B cell (primary cell): ENCODE data around the gene KRT38. TPM values are rescaled to one million over a fixed set of nuclear protein-coding genes. Genes with fewer than 3 reads are reported as not detected.

Source experiments
- ATAC-seq: fragments of 200-7000 bp; cut with Tn5 transposase; one replicate; pipeline ENCODE4 v1.10.0; 2021; ENCODE audit warnings: low read depth, mild to moderate bottlenecking, moderate number of reproducible peaks, moderate library complexity
- CTCF ChIA-PET: fragments of 350-600 bp; sonication (Branson Sonifier 250); formaldehyde crosslinking; loops from one replicate; lab custom pipeline; 2021; ENCODE audit warnings: antibody characterized with exemption, inconsistent platforms; lab: Charles Lee
- POLR2A ChIA-PET: fragments of 350-600 bp; sonication (Branson Sonifier 250); formaldehyde crosslinking; loops from one replicate; lab custom pipeline; 2021; ENCODE audit warnings: antibody characterized with exemption; lab: Charles Lee
- DNase-seq: peaks from one replicate; pipeline ENCODE4 v3.0.0; 2013
- H2AFZ ChIP-seq: 2 replicates; pipeline ENCODE4 v1.6.1; 2012; ENCODE audit warnings: mild to moderate bottlenecking, low read depth, low read length; ENCODE audit not compliant: insufficient read depth, poor library complexity, severe bottlenecking
- H3K27ac ChIP-seq, 2 donors: 1 replicate in 1 of 2; 2 replicates in 1 of 2; pipeline ENCODE4 v1.5.1; 2012 to 2013; ENCODE audit warnings: low read length in 2 of 2, mild to moderate bottlenecking in 2 of 2, moderate library complexity in 1 of 2
- H3K27me3 ChIP-seq, 4 experiments: fragments of 200-600 bp in 1 of 4; sonication (generic) in 1 of 4; replicated peaks in 1 of 4; 1 replicate in 2 of 4; 2 replicates in 2 of 4; pipeline versions ENCODE4 v1.6.1 to v1.7.0; 2013 to 2016; ENCODE audit warnings: low read length in 3 of 4, mild to moderate bottlenecking in 2 of 4, mixed read lengths in 1 of 4, moderate library complexity in 1 of 4; ENCODE audit not compliant: insufficient read depth in 4 of 4, control insufficient read depth in 3 of 4; ENCODE audit errors: control extremely low read depth in 1 of 4
- H3K36me3 ChIP-seq, 2 experiments: replicated peaks in 1 of 2; 1 replicate in 1 of 2; 2 replicates in 1 of 2; pipeline versions ENCODE4 v1.6.1 to v1.7.1; 2013; ENCODE audit warnings: low read length in 1 of 2; ENCODE audit not compliant: insufficient read depth in 2 of 2, control insufficient read depth in 1 of 2; ENCODE audit errors: control extremely low read depth in 1 of 2, extremely low read depth in 1 of 2
- H3K4me1 ChIP-seq, 2 donors: fragments of 200-600 bp in 1 of 2; sonication (generic) in 1 of 2; 1 replicate in 1 of 2; 2 replicates in 1 of 2; pipeline versions ENCODE4 v1.5.1 to v1.6.1; 2013 to 2017; ENCODE audit warnings: low read length in 2 of 2; ENCODE audit not compliant: control insufficient read depth in 2 of 2, insufficient read depth in 2 of 2
- H3K4me2 ChIP-seq: replicated peaks from 2 replicates; pipeline ENCODE3; 2012; ENCODE audit warnings: mild to moderate bottlenecking, low read depth, low read length; ENCODE audit not compliant: poor library complexity, severe bottlenecking
- H3K4me3 ChIP-seq, 5 experiments: fragments of 200-600 bp in 1 of 5; sonication (generic) in 1 of 5; 1 replicate in 3 of 5; 2 replicates in 2 of 5; pipeline versions ENCODE4 v1.5.1 to v1.7.0; 2011 to 2016; ENCODE audit warnings: low read length in 4 of 5, mild to moderate bottlenecking in 4 of 5, low read depth in 2 of 5, control low read depth in 1 of 5, moderate library complexity in 1 of 5; ENCODE audit not compliant: insufficient read depth in 1 of 5; ENCODE audit errors: control extremely low read depth in 1 of 5, extremely low read depth in 1 of 5
- H3K79me2 ChIP-seq: fragments of 200-600 bp; sonication (generic); one replicate; pipeline ENCODE4 v1.6.0; 2016; ENCODE audit warnings: low read length; ENCODE audit not compliant: control insufficient read depth, insufficient read depth
- H3K9ac ChIP-seq: fragments of 200-600 bp; sonication (generic); 2 replicates; pipeline ENCODE4 v1.6.1; 2017; ENCODE audit warnings: mild to moderate bottlenecking, low read length, moderate library complexity
- H3K9me3 ChIP-seq, 3 donors: one replicate each; pipeline versions ENCODE4 v1.6.1 to v1.7.1; 2013; ENCODE audit warnings: low read length in 2 of 3; ENCODE audit not compliant: control insufficient read depth in 2 of 3, insufficient read depth in 1 of 3; ENCODE audit errors: control extremely low read depth in 1 of 3
- H4K20me1 ChIP-seq: 2 replicates; pipeline ENCODE4 v1.6.0; 2012; ENCODE audit warnings: mild to moderate bottlenecking, low read length; ENCODE audit not compliant: insufficient read depth, control insufficient read depth, poor library complexity, severe bottlenecking
- H3K27ac Mint-ChIP-seq: one replicate; pipeline ENCODE4 v1.8.0; 2021; ENCODE audit warnings: mixed read lengths
- H3K27me3 Mint-ChIP-seq: one replicate; pipeline ENCODE4 v1.8.0; 2021; ENCODE audit warnings: mixed read lengths
- H3K4me1 Mint-ChIP-seq: one replicate; pipeline ENCODE4 v1.8.0; 2021; ENCODE audit warnings: mixed read lengths
- H3K4me3 Mint-ChIP-seq: one replicate; pipeline ENCODE4 v1.8.0; 2021; ENCODE audit warnings: mixed read lengths
- H3K9me3 Mint-ChIP-seq: one replicate; pipeline ENCODE4 v1.8.0; 2022; ENCODE audit warnings: mixed read lengths; ENCODE audit not compliant: insufficient read depth
- EZH2 ChIP-seq: IDR thresholded peaks from 2 replicates; pipeline ENCODE4 v1.6.1; 2012; ENCODE audit warnings: borderline replicate concordance, low read depth, mild to moderate bottlenecking, moderate library complexity, low read length; ENCODE audit not compliant: insufficient read depth, poor library complexity, severe bottlenecking
- WGBS: methylation state at CpG from one replicate; pipeline ENCODE4 v1.1.5; 2013; ENCODE audit warnings: missing lambda C conversion rate; ENCODE audit not compliant: insufficient coverage; 5-methylcytosine and 5-hydroxymethylcytosine counted together
- intact Hi-C: fragments of 100-400 bp; cut with micrococcal nuclease; formaldehyde crosslinking; loops from one replicate; pipeline ENCODE4 v1.10.0; 2022
- polyA plus RNA-seq: library from polyadenylated mRNA; depleted of rRNA; stranded (reverse); fragments of >200 nt; gene quantifications from 2 replicates; pipeline ENCODE4 v1.2.3, GENCODE V29; 2012
- total RNA-seq, 2 donors: library from RNA; stranded (reverse); fragments of 120-200 nt in 1 of 2; gene quantifications; 1 replicate in 1 of 2; 2 replicates in 1 of 2; pipeline versions ENCODE4 v1.2.3 to v1.2.4, GENCODE V29; 2013 to 2022
- TF ChIP-seq, protein P1 (sequence below): fragments of 200-600 bp; IDR thresholded peaks from one replicate; pipeline ENCODE4 v1.8.0; 2022; ENCODE audit warnings: antibody characterized with exemption, mild to moderate bottlenecking

The KRT38 gene
- total and polyA plus RNA-seq, 2 donors (not counting 1 experiment from before 2014, with no cell fraction given): not detected

DNA sequence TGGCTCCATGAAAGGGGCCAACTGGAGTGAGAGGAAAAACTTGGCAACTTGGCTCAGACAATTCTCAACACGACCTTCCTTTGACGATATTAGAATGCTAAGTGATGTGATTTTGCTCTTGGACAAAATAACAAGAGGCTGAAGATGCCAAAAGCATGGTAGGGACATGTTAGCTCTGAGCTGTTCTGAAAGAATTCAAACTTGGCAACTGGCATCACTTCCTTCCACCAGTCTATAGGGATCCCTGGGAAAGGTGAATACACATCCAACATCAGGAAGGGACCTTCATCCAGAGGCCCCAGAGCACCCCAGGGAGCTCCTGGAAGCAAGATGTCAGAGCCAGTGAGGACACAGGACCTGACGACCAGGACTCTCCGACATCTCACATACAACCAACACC, 20.6 kb downstream of the KRT38 start:
- no peak for DNase-seq
- Histone ChIP-seq H3K79me2 (no peaks in the 10 kb centered on the region), H2AFZ (no peak overlapping the region), H3K9ac (no peak overlapping the region), H4K20me1 (no peaks in the 10 kb centered on the region), H3K4me3 (no peak overlapping the region), H3K27ac (no peak overlapping the region), H3K9me3 (no peaks in the 10 kb centered on the region), H3K27me3 (peaks cover 0 to 3% (median 0%) of the 10 kb centered on the region in 4 experiments), H3K4me2 (no peak overlapping the region), H3K4me1 (no peaks in the 10 kb centered on the region), H3K36me3 (no peaks in the 10 kb centered on the region)
- no CpG with 5 or more reads among the region's 4 CpGs for WGBS
- no peak overlapping the region for H3K4me3 Mint-ChIP-seq
- CTCF ChIA-PET: no interaction called here
- no peak overlapping the region for H3K27ac Mint-ChIP-seq
- H3K4me1 Mint-ChIP-seq: no peaks in the 10 kb centered on the region
- intact Hi-C loops: no loop called here
- peaks cover 3% of the 10 kb centered on the region for H3K27me3 Mint-ChIP-seq
- POLR2A ChIA-PET: no interaction called here
- ATAC-seq: no peak
- no peak for TF ChIP-seq EZH2
- TF ChIP-seq, protein P1, sequence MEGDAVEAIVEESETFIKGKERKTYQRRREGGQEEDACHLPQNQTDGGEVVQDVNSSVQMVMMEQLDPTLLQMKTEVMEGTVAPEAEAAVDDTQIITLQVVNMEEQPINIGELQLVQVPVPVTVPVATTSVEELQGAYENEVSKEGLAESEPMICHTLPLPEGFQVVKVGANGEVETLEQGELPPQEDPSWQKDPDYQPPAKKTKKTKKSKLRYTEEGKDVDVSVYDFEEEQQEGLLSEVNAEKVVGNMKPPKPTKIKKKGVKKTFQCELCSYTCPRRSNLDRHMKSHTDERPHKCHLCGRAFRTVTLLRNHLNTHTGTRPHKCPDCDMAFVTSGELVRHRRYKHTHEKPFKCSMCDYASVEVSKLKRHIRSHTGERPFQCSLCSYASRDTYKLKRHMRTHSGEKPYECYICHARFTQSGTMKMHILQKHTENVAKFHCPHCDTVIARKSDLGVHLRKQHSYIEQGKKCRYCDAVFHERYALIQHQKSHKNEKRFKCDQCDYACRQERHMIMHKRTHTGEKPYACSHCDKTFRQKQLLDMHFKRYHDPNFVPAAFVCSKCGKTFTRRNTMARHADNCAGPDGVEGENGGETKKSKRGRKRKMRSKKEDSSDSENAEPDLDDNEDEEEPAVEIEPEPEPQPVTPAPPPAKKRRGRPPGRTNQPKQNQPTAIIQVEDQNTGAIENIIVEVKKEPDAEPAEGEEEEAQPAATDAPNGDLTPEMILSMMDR: no peak
- H3K9me3 Mint-ChIP-seq: no peaks in the 10 kb centered on the region

DNA sequence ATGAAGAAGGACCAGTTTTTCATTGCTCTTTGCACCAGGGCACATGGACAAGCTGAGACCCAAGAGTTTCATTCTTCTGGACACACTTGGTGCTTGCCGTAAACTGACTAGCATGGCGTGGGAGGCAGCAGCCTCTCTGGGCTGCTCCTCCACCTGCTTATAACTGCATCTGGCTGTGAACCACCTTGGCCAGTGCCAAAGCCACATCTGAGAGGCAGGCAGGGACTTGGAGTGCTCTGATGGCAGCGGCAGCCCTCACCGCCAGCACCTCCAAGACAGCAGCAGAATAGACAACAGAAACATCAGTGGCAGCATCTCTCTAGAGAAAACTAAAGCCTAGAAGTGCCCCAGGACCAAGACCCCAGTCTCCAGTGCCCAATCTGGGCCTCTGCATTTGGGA, 21.1 kb downstream of the KRT38 start:
- H3K4me2 ChIP-seq: no peak overlapping the region
- no peak overlapping the region for H3K9ac ChIP-seq
- no peaks in the 10 kb centered on the region for H3K4me1 Mint-ChIP-seq
- ChIA-PET CTCF (no interaction called here), POLR2A (no interaction called here)
- no peak overlapping the region for H3K4me3 Mint-ChIP-seq
- H3K27ac ChIP-seq: no peak overlapping the region
- H2AFZ ChIP-seq: no peak overlapping the region
- no peaks in the 10 kb centered on the region for H3K4me1 ChIP-seq
- DNase-seq: no peak
- H3K36me3 ChIP-seq: no peaks in the 10 kb centered on the region
- no peak for TF ChIP-seq EZH2
- TF ChIP-seq, protein P1: no peak
- intact Hi-C loops: no loop called here
- WGBS: 94% methylated on average over 4 of the region's 4 CpGs
- no peaks in the 10 kb centered on the region for H3K9me3 Mint-ChIP-seq
- peaks cover 0 to 3% (median 0%) of the 10 kb centered on the region in 4 experiments for H3K27me3 ChIP-seq
- H3K4me3 ChIP-seq: no peak overlapping the region
- H3K27me3 Mint-ChIP-seq: peaks cover 3% of the 10 kb centered on the region
- no peaks in the 10 kb centered on the region for H3K79me2 ChIP-seq
- no peaks in the 10 kb centered on the region for H4K20me1 ChIP-seq
- H3K9me3 ChIP-seq: no peaks in the 10 kb centered on the region
- H3K27ac Mint-ChIP-seq: no peak overlapping the region
- no peak for ATAC-seq
